NT2/D1 (cell line): ENCODE results near the gene DAB2IP.

Source experiments
- YY1 ChIP-seq: IDR thresholded peaks from 2 replicates; pipeline ENCODE4 v1.6.1; 2011; ENCODE audit not compliant: insufficient read length, insufficient read depth
- ZNF274 ChIP-seq: IDR thresholded peaks from 2 replicates; pipeline ENCODE4 v1.6.1; 2011; ENCODE audit warnings: mild to moderate bottlenecking, low read depth, low read length

DNA sequence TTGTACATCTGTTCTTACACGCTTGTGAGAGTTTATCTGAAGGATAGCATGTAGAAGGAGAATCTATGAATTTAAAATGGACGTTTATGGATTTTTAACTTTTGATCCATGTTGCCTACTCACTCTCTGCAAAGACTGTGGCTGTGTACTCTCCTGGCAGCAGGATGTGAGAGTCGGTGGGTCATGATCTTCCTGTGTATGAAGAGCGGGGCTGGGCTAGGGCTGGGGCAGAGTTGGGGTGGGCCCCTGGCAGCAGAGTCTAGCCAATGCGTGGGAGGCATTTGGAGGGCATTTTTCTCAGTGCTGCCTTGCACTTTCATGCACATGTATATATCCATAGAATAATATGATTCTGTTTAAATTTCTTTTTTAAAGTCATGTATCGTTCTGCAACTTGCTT, 24.0 kb upstream of the DAB2IP start:
- TF ChIP-seq YY1 (no peak), ZNF274 (no peak)
